CD4-positive, CD25-positive, alpha-beta regulatory T cell (primary cell): ENCODE measurements around the gene TAS1R1. TPM values are rescaled to one million over a fixed set of nuclear protein-coding genes. Genes with fewer than 3 reads are reported as not detected.

Experiments
- ATAC-seq, 2 donors: fragments of 150-1000 bp; cut with Tn5 transposase; one replicate each; pipeline ENCODE4 v1.10.0; 2021; ENCODE audit warnings: low read depth in 2 of 2, moderate number of reproducible peaks in 2 of 2, moderate library complexity in 1 of 2
- DNase-seq, 3 donors: peaks; one replicate each; pipeline versions ENCODE4 v3.0.0 to v3.0.0-alpha.2; 2012 to 2022; ENCODE audit warnings: mixed read lengths in 1 of 3
- H3K27ac ChIP-seq: one replicate; pipeline ENCODE4 v1.7.0; 2013; ENCODE audit warnings: mild to moderate bottlenecking, low read length; ENCODE audit not compliant: insufficient read depth, poor library complexity, severe bottlenecking
- H3K27me3 ChIP-seq: one replicate; pipeline ENCODE4 v1.7.0; 2013; ENCODE audit warnings: low read length; ENCODE audit not compliant: control insufficient read depth, insufficient read depth
- H3K36me3 ChIP-seq: one replicate; pipeline ENCODE4 v1.7.0; 2013; ENCODE audit warnings: mild to moderate bottlenecking, low read length, moderate library complexity; ENCODE audit not compliant: control insufficient read depth, insufficient read depth
- H3K4me1 ChIP-seq: 2 replicates; pipeline ENCODE4 v1.7.0; 2013; ENCODE audit warnings: mild to moderate bottlenecking, low read length; ENCODE audit not compliant: insufficient read depth, control insufficient read depth, poor library complexity, severe bottlenecking
- H3K4me3 ChIP-seq: one replicate; pipeline ENCODE4 v1.7.0; 2013; ENCODE audit warnings: low read depth, mild to moderate bottlenecking, low read length, moderate library complexity
- H3K9me3 ChIP-seq, 2 experiments: 1 replicate in 1 of 2; 2 replicates in 1 of 2; pipeline ENCODE4 v1.7.0; 2013; ENCODE audit warnings: low read length in 2 of 2, mild to moderate bottlenecking in 1 of 2, moderate library complexity in 1 of 2; ENCODE audit not compliant: control insufficient read depth in 2 of 2
- H3K27ac Mint-ChIP-seq, 3 donors: one replicate each; pipeline ENCODE4 v1.8.0; 2020 to 2022; ENCODE audit warnings: mild to moderate bottlenecking in 3 of 3, mixed read lengths in 3 of 3, moderate library complexity in 2 of 3
- H3K27me3 Mint-ChIP-seq: one replicate; pipeline ENCODE4 v1.8.0; 2022; ENCODE audit warnings: mild to moderate bottlenecking, mixed read lengths
- H3K36me3 Mint-ChIP-seq: one replicate; pipeline ENCODE4 v1.8.0; 2020; ENCODE audit warnings: mixed read lengths
- H3K4me1 Mint-ChIP-seq, 4 donors: one replicate each; pipeline ENCODE4 v1.8.0; 2020 to 2022; ENCODE audit warnings: mixed read lengths in 4 of 4, mild to moderate bottlenecking in 1 of 4
- H3K4me3 Mint-ChIP-seq, 4 donors: one replicate each; pipeline ENCODE4 v1.8.0; 2020 to 2022; ENCODE audit warnings: mild to moderate bottlenecking in 4 of 4, mixed read lengths in 4 of 4, moderate library complexity in 3 of 4
- H3K9me3 Mint-ChIP-seq, 7 donors: one replicate each; pipeline ENCODE4 v1.8.0; 2020 to 2022; ENCODE audit warnings: mixed read lengths in 7 of 7, mild to moderate bottlenecking in 3 of 7, moderate library complexity in 2 of 7
- polyA plus RNA-seq, 4 donors: library from polyadenylated mRNA; unstranded; fragments of 300-500 nt; fragmentation: Illumina TruSeq; gene quantifications; one replicate each; pipeline ENCODE4 v1.2.3, GENCODE V29; 2021
- total RNA-seq: library from RNA; stranded (reverse); gene quantifications from one replicate; pipeline ENCODE4 v1.2.3, GENCODE V29; 2022

Gene TAS1R1
- total RNA-seq = not detected
- under 1 TPM in 1 of 4 donors, not detected in 3; 0.09 TPM for polyA plus RNA-seq

GRCh38 chr1:6554907-6555778 is at the start of gene TAS1R1:
TSS of gene TAS1R1 (plus strand) at chr1:6555307. CDS start at chr1:6555374, 67 bp downstream.
- H3K36me3 ChIP-seq = peaks cover 6% of the 10 kb centered on the region
- H3K4me3 ChIP-seq = peak within 1 kb of the TSS; percentile 77
- DNase-seq (no peak), ATAC-seq (no peak)
- peak within 1 kb of the TSS; percentile 58 to 74 (median 67) for H3K27ac Mint-ChIP-seq
- no peaks in the 10 kb centered on the region for H3K27me3 ChIP-seq
- H3K4me1 Mint-ChIP-seq = peaks cover 5 to 32% (median 10%) of the 10 kb centered on the region in 4 donors
- H3K4me3 Mint-ChIP-seq = peak within 1 kb of the TSS; percentile 79 to 87 (median 82)
- peaks cover 11% of the 10 kb centered on the region for H3K27me3 Mint-ChIP-seq
- H3K9me3 Mint-ChIP-seq = no peaks in the 10 kb centered on the region
- H3K9me3 ChIP-seq = no peaks in the 10 kb centered on the region
- H3K36me3 Mint-ChIP-seq = peaks cover 3% of the 10 kb centered on the region
- peaks cover 21% of the 10 kb centered on the region for H3K4me1 ChIP-seq
- H3K27ac ChIP-seq = peak within 1 kb of the TSS; percentile 67

- Mint-ChIP-seq H3K27ac (peak overlapping the region in 1 of 3 donors; percentile 46), H3K9me3 (no peaks in the 10 kb centered on the region), H3K4me1 (no peaks in the 10 kb centered on the region), H3K36me3 (no peaks in the 10 kb centered on the region), H3K27me3 (peaks cover 4% of the 10 kb centered on the region), H3K4me3 (no peak overlapping the region)
- DNase-seq (no peak), ATAC-seq (no peak)
- Histone ChIP-seq H3K4me1 (no peaks in the 10 kb centered on the region), H3K27me3 (no peaks in the 10 kb centered on the region), H3K27ac (no peak overlapping the region), H3K4me3 (no peak overlapping the region), H3K36me3 (no peaks in the 10 kb centered on the region), H3K9me3 (no peaks in the 10 kb centered on the region)
Measured at GRCh38 chr1:6505367-6506209, 49.5 kb upstream of the TAS1R1 start.

- Histone ChIP-seq H3K27me3 (no peaks in the 10 kb centered on the region), H3K4me1 (no peaks in the 10 kb centered on the region), H3K4me3 (no peak overlapping the region), H3K36me3 (no peaks in the 10 kb centered on the region), H3K27ac (no peak overlapping the region), H3K9me3 (no peaks in the 10 kb centered on the region)
- H3K4me3 Mint-ChIP-seq = peak overlapping the region in 1 of 4 donors; percentile 78
- DNase-seq (no peak), ATAC-seq (no peak)
- H3K9me3 Mint-ChIP-seq = no peaks in the 10 kb centered on the region
- no peak overlapping the region for H3K27ac Mint-ChIP-seq
- peaks cover 4% of the 10 kb centered on the region for H3K27me3 Mint-ChIP-seq
- H3K4me1 Mint-ChIP-seq = no peaks in the 10 kb centered on the region
- H3K36me3 Mint-ChIP-seq = no peaks in the 10 kb centered on the region
Measured at GRCh38 chr1:6506210-6507036, 48.7 kb upstream of the TAS1R1 start.

GRCh38 chr1:6507037-6507428 is 48.1 kb upstream of the TAS1R1 start:
- no peak overlapping the region for H3K4me3 Mint-ChIP-seq
- ATAC-seq = no peak

GRCh38 chr1:6507461-6507911 is 47.6 kb upstream of the TAS1R1 start:
- no peak overlapping the region for H3K27ac ChIP-seq
- no peak for DNase-seq
- no peaks in the 10 kb centered on the region for H3K9me3 Mint-ChIP-seq
- no peaks in the 10 kb centered on the region for H3K4me1 ChIP-seq
- H3K27me3 ChIP-seq = no peaks in the 10 kb centered on the region
- no peak overlapping the region for H3K4me3 Mint-ChIP-seq
- no peak overlapping the region for H3K4me3 ChIP-seq
- H3K36me3 ChIP-seq = no peaks in the 10 kb centered on the region
- H3K36me3 Mint-ChIP-seq = no peaks in the 10 kb centered on the region
- H3K9me3 ChIP-seq = no peaks in the 10 kb centered on the region
- no peak overlapping the region for H3K27ac Mint-ChIP-seq
- no peaks in the 10 kb centered on the region for H3K4me1 Mint-ChIP-seq
- peaks cover 4% of the 10 kb centered on the region for H3K27me3 Mint-ChIP-seq
- ATAC-seq = no peak

More at GRCh38 chr1:6507037-6507428, 48.1 kb upstream of the TAS1R1 start:
- Mint-ChIP-seq H3K27me3 (peaks cover 4% of the 10 kb centered on the region), H3K4me1 (no peaks in the 10 kb centered on the region), H3K9me3 (no peaks in the 10 kb centered on the region), H3K27ac (no peak overlapping the region), H3K36me3 (no peaks in the 10 kb centered on the region)
- no peak for DNase-seq
- Histone ChIP-seq H3K27ac (no peak overlapping the region), H3K4me3 (no peak overlapping the region), H3K4me1 (no peaks in the 10 kb centered on the region), H3K27me3 (no peaks in the 10 kb centered on the region), H3K9me3 (no peaks in the 10 kb centered on the region), H3K36me3 (no peaks in the 10 kb centered on the region)

- DNase-seq (no peak), ATAC-seq (no peak)
- Mint-ChIP-seq H3K27me3 (peaks cover 4% of the 10 kb centered on the region), H3K36me3 (no peaks in the 10 kb centered on the region), H3K4me1 (no peaks in the 10 kb centered on the region), H3K4me3 (no peak overlapping the region), H3K27ac (no peak overlapping the region), H3K9me3 (no peaks in the 10 kb centered on the region)
- no peaks in the 10 kb centered on the region for H3K36me3 ChIP-seq
- no peak overlapping the region for H3K4me3 ChIP-seq
- H3K27ac ChIP-seq = no peak overlapping the region
- no peaks in the 10 kb centered on the region for H3K4me1 ChIP-seq
- no peaks in the 10 kb centered on the region for H3K27me3 ChIP-seq
- no peaks in the 10 kb centered on the region for H3K9me3 ChIP-seq
Measured at GRCh38 chr1:6508154-6508815, 46.8 kb upstream of the TAS1R1 start.

GRCh38 chr1:6508816-6509189 is 46.3 kb upstream of the TAS1R1 start:
- Histone ChIP-seq H3K9me3 (no peaks in the 10 kb centered on the region), H3K27ac (no peak overlapping the region), H3K4me3 (no peak overlapping the region), H3K36me3 (no peaks in the 10 kb centered on the region), H3K4me1 (no peaks in the 10 kb centered on the region), H3K27me3 (no peaks in the 10 kb centered on the region)
- Mint-ChIP-seq H3K4me3 (no peak overlapping the region), H3K36me3 (no peaks in the 10 kb centered on the region), H3K27ac (no peak overlapping the region), H3K27me3 (peaks cover 4% of the 10 kb centered on the region), H3K4me1 (no peaks in the 10 kb centered on the region), H3K9me3 (no peaks in the 10 kb centered on the region)
- ATAC-seq = no peak
- DNase-seq = no peak
